Nephron progenitor cell (in vitro differentiated cells): Measurements from ENCODE around the gene AVEN.

Experiments
- DNase-seq: peaks from one replicate; pipeline ENCODE4 v3.0.0; 2021
- H3K27ac Mint-ChIP-seq: 2 replicates; pipeline ENCODE4 v1.8.0; 2021; ENCODE audit warnings: mild to moderate bottlenecking, moderate library complexity, mixed read lengths
- H3K27me3 Mint-ChIP-seq: 2 replicates; pipeline ENCODE4 v1.8.0; 2021; ENCODE audit warnings: mild to moderate bottlenecking, low read depth, mixed read lengths; ENCODE audit not compliant: poor library complexity
- H3K36me3 Mint-ChIP-seq: 2 replicates; pipeline ENCODE4 v1.8.0; 2021; ENCODE audit warnings: low read depth, mixed read lengths
- H3K4me1 Mint-ChIP-seq: 2 replicates; pipeline ENCODE4 v1.8.0; 2021; ENCODE audit warnings: mixed read lengths
- H3K4me3 Mint-ChIP-seq: 2 replicates; pipeline ENCODE4 v1.8.0; 2021; ENCODE audit warnings: mild to moderate bottlenecking, moderate library complexity, mixed read lengths
- H3K9me3 Mint-ChIP-seq: 2 replicates; pipeline ENCODE4 v1.8.0; 2021; ENCODE audit warnings: mild to moderate bottlenecking, moderate library complexity, mixed read lengths
- CTCF ChIP-seq: fragments of 200-600 bp; sonication (generic); IDR thresholded peaks from 2 replicates; pipeline ENCODE4 v1.5.0; 2021; ENCODE audit warnings: antibody characterized with exemption

Gene AVEN

GRCh38 chr15:33941279-33942063, 97.5 kb downstream of the AVEN start:
- Mint-ChIP-seq H3K36me3 (peaks cover 10% of the 10 kb centered on the region), H3K9me3 (peaks cover 19% of the 10 kb centered on the region), H3K27ac (no peak overlapping the region), H3K4me3 (no peak overlapping the region), H3K4me1 (peaks cover 7% of the 10 kb centered on the region), H3K27me3 (no peaks in the 10 kb centered on the region)
- no peak for TF ChIP-seq CTCF
- DNase-seq: no peak

GRCh38 chr15:33934921-33935320, 104.1 kb downstream of the AVEN start:
- Mint-ChIP-seq H3K27ac (no peak overlapping the region), H3K4me3 (no peak overlapping the region), H3K27me3 (no peaks in the 10 kb centered on the region), H3K4me1 (no peaks in the 10 kb centered on the region), H3K9me3 (peaks cover 7% of the 10 kb centered on the region), H3K36me3 (no peaks in the 10 kb centered on the region)
- TF ChIP-seq CTCF: no peak
- DNase-seq: no peak

- Mint-ChIP-seq H3K4me3 (no peak overlapping the region), H3K36me3 (no peaks in the 10 kb centered on the region), H3K27ac (peak overlapping the region; percentile 36), H3K27me3 (no peaks in the 10 kb centered on the region), H3K9me3 (peaks cover 7% of the 10 kb centered on the region), H3K4me1 (no peaks in the 10 kb centered on the region)
- TF ChIP-seq CTCF: no peak
- DNase-seq: no peak
These were observed 104.6 kb downstream of the AVEN start for GRCh38 chr15:33934396-33934795.

GRCh38 chr15:33932734-33933133, 106.3 kb downstream of the AVEN start:
- Mint-ChIP-seq H3K9me3 (no peaks in the 10 kb centered on the region), H3K27me3 (no peaks in the 10 kb centered on the region), H3K27ac (no peak overlapping the region), H3K4me1 (peaks cover 5% of the 10 kb centered on the region), H3K36me3 (no peaks in the 10 kb centered on the region), H3K4me3 (no peak overlapping the region)
- no peak for DNase-seq
- TF ChIP-seq CTCF: no peak

- Mint-ChIP-seq H3K9me3 (peaks cover 4% of the 10 kb centered on the region), H3K36me3 (no peaks in the 10 kb centered on the region), H3K27me3 (no peaks in the 10 kb centered on the region), H3K4me1 (peaks cover 11% of the 10 kb centered on the region), H3K4me3 (no peak overlapping the region), H3K27ac (peak overlapping the region; percentile 55)
- peak; percentile 10 for DNase-seq
- no peak for TF ChIP-seq CTCF
These were observed 112.7 kb downstream of the AVEN start for GRCh38 chr15:33926260-33926659.

- H3K27me3 Mint-ChIP-seq: no peaks in the 10 kb centered on the region
- no peaks in the 10 kb centered on the region for H3K36me3 Mint-ChIP-seq
- H3K9me3 Mint-ChIP-seq: peaks cover 4% of the 10 kb centered on the region
- H3K27ac Mint-ChIP-seq: no peak overlapping the region
- no peak for DNase-seq
- H3K4me3 Mint-ChIP-seq: no peak overlapping the region
- H3K4me1 Mint-ChIP-seq: peaks cover 10% of the 10 kb centered on the region
- TF ChIP-seq CTCF: no peak
These were observed 115.6 kb downstream of the AVEN start for GRCh38 chr15:33923446-33923845.
